ENCODE measurements around the gene SIAH3. TPM values are rescaled to one million over a fixed set of nuclear protein-coding genes. Genes with fewer than 3 reads are reported as not detected.

SIAH3 gene
- total and polyA plus RNA-seq, 10 of the 15 experiments (the other 5 are each of a cell fraction or from before 2014, with no cell fraction given) = not detected

GRCh38 chr13:45748941-45749759 is 102.4 kb downstream of the SIAH3 start (continued):
- TF ChIP-seq TCF12 (IDR thresholded peaks at IDR 0.05; ENCODE audit: low read depth, low read length) (no peak), WRNIP1 (IDR thresholded peaks at IDR 0.05; ENCODE audit: borderline replicate concordance, low read depth, low read length) (no peak), CHD1 (IDR thresholded peaks at IDR 0.05; ENCODE audit: low read depth, low read length) (no peak), ZSCAN29 (IDR thresholded peaks at IDR 0.05) (no peak), ZBTB40 (IDR thresholded peaks at IDR 0.05; ENCODE audit: borderline replicate concordance) (no peak), FOS (IDR thresholded peaks at IDR 0.05; ENCODE audit: borderline replicate concordance, extremely low read depth, insufficient read length) (no peak), MTA2 (IDR thresholded peaks at IDR 0.05; ENCODE audit: low read depth) (no peak), FOXK2 (IDR thresholded peaks at IDR 0.05) (no peak)

- Histone ChIP-seq H3K79me2 (ENCODE audit: control insufficient read depth, insufficient read depth, low read length) (no peaks in the 10 kb centered on the region), H3K27me3 (replicated peaks in 1 of 2; ENCODE audit: control insufficient read depth in 2 of 2, insufficient read depth in 2 of 2, low read length in 1 of 2) (no peaks in the 10 kb centered on the region; a peak in 3 of 4 replicates), H3K4me1 (ENCODE audit: control insufficient read depth, insufficient read depth, low read length) (no peaks in the 10 kb centered on the region), H3K4me2 (ENCODE audit: control insufficient read depth, insufficient read depth) (no peak overlapping the region), H2AFZ (ENCODE audit: control insufficient read depth, low read depth, low read length) (no peak overlapping the region), H3K27ac (ENCODE audit: control insufficient read depth, insufficient read depth) (no peak overlapping the region), H4K20me1 (ENCODE audit: control insufficient read depth, insufficient read depth) (no peaks in the 10 kb centered on the region), H3K9ac (ENCODE audit: control insufficient read depth, insufficient read depth, low read length) (no peak overlapping the region), H3K4me3 (no peak overlapping the region), H3K36me3 (ENCODE audit: control insufficient read depth in 2 of 2, insufficient read depth in 2 of 2, low read length in 1 of 2) (no peaks in the 10 kb centered on the region), H3K9me3 (replicated peaks; ENCODE audit: control insufficient read depth, insufficient read depth, low read length) (no peaks in the 10 kb centered on the region)
- 89% methylated on average over 2 of the region's 2 CpGs for WGBS (ENCODE audit: insufficient coverage, insufficient replicate concordance, low lambda C conversion rate, missing lambda C conversion rate)
- DNase-seq (ENCODE audit: low read depth, low spot score) (no peak), ATAC-seq (no peak), FAIRE-seq (no peak)
- intact Hi-C loops (cut with micrococcal nuclease; ENCODE audit: unreplicated experiment) = no loop called here
- ChIA-PET POLR2A (no interaction called here), CTCF (no interaction called here), SMC1A (ENCODE audit: uncharacterized antibody, unreplicated experiment) (interaction anchor here (0.7 kb wide), 1 partner anchor 40 kb away, joined by 3 read pairs; no protein-coding TSS in a partner anchor), RAD21 (ENCODE audit: unreplicated experiment) (no interaction called here)
- no TSS peak for BruUV-seq (replicated peaks)
- in situ Hi-C loops (cut with MboI) = no loop called here
- no peak for TF ChIP-seq EP300 (IDR thresholded peaks at IDR 0.05; ENCODE audit: borderline replicate concordance in 1 of 2, control insufficient read depth in 1 of 2, low read depth in 2 of 2, low read length in 2 of 2)
- no peak for TF ChIP-seq ZBTB4 (CRISPR knock-in tag; IDR thresholded peaks at IDR 0.05)
- no peak for TF ChIP-seq ZNF24 (IDR thresholded peaks at IDR 0.05)
- TF ChIP-seq RFX5 (IDR thresholded peaks at IDR 0.05; ENCODE audit: low read depth, low read length) = no peak
Observed at GRCh38 chr13:45747071-45747470, 104.5 kb downstream of the SIAH3 start.

All from GM12878 (cell line).